Adrenal gland (tissue), 12 donors: ENCODE data around the gene ZBTB44. TPM values are rescaled to one million over a fixed set of nuclear protein-coding genes. Genes with fewer than 3 reads are reported as not detected.

ENCODE experiments used
- DNase-seq, 7 donors: peaks; one replicate each; pipeline ENCODE4 v3.0.0-alpha.2; 2019 to 2020
- H3K27ac ChIP-seq, 5 donors: fragments of 200-600 bp; sonication (generic) in 4 of 5; 1 replicate in 3 of 5; 2 replicates in 2 of 5; pipeline versions ENCODE4 v1.5.1 to v1.8.0; 2016 to 2020; ENCODE audit warnings: mild to moderate bottlenecking in 1 of 5
- H3K27me3 ChIP-seq: fragments of 200-600 bp; 2 replicates; pipeline ENCODE4 v1.8.0; 2021
- H3K36me3 ChIP-seq, 2 donors: fragments of 200-600 bp; replicated peaks in 1 of 2; 1 replicate in 1 of 2; 2 replicates in 1 of 2; pipeline versions ENCODE4 v1.5.1 to v1.8.0; 2018 to 2022
- H3K4me1 ChIP-seq, 2 donors: fragments of 200-600 bp; replicated peaks in 1 of 2; 1 replicate in 1 of 2; 2 replicates in 1 of 2; pipeline versions ENCODE4 v1.5.1 to v1.8.0; 2018 to 2021
- H3K4me3 ChIP-seq, 4 donors: fragments of 200-600 bp; sonication (generic) in 3 of 4; one replicate each; pipeline ENCODE4 v1.5.1; 2016 to 2018
- H3K9me3 ChIP-seq, 3 donors: fragments of 200-600 bp; sonication (generic) in 1 of 3; replicated peaks in 1 of 3; 1 replicate in 2 of 3; 2 replicates in 1 of 3; pipeline versions ENCODE4 v1.5.1 to v1.8.0; 2016 to 2021
- POLR2A ChIP-seq, 2 donors: fragments of 450-650 bp; IDR thresholded peaks; one replicate each; pipeline ENCODE4 v1.6.1; 2017; ENCODE audit warnings: antibody characterized with exemption in 2 of 2, mild to moderate bottlenecking in 2 of 2, moderate library complexity in 1 of 2
- WGBS, 4 donors: extraction: QIAGEN DNeasy Blood & Tissue Kit in 2 of 4; methylation state at CpG; one replicate each; pipeline versions ENCODE4 v1.1.5 to v1.1.7; 2013 to 2017; 5-methylcytosine and 5-hydroxymethylcytosine counted together
- intact Hi-C, 2 donors: fragments of 100-400 bp; cut with DNase I; formaldehyde crosslinking; loops; one replicate each; pipeline versions ENCODE4 v1.14.1 to v1.15.0; 2022 to 2023
- polyA plus RNA-seq, 3 donors: library from polyadenylated mRNA; stranded (reverse); fragments of 200-250 nt in 2 of 3; fragments of 350-450 nt in 1 of 3; fragmentation: Illumina TruSeq in 1 of 3; extraction: RNeasy Lipid Tissue Mini Kit (QIAGEN cat#74804) in 1 of 3; gene quantifications; one replicate each; pipeline ENCODE4 v1.2.3, GENCODE V29; 2013 to 2014
- total RNA-seq, 9 donors: library from RNA; depleted of rRNA in 4 of 9; stranded (reverse); fragments of >200 nt in 4 of 9; fragments of 120-200 nt in 1 of 9; fragmentation: NEBNext Ultra II Directional in 1 of 9; extraction: Animal tissue kit (Norgen Biotek cat#: 25700) in 1 of 9; gene quantifications; one replicate each; pipeline versions ENCODE4 v1.1.0 to v1.2.4, GENCODE V29; 2013 to 2023
- TF ChIP-seq, protein P1 (sequence below), 6 experiments: fragments of 450-650 bp in 4 of 6; fragments of 200-600 bp in 2 of 6; sonication (generic) in 1 of 6; IDR thresholded peaks; 1 replicate in 5 of 6; 2 replicates in 1 of 6; pipeline versions ENCODE4 v1.5.1 to v1.8.0; 2016 to 2021; ENCODE audit warnings: antibody characterized with exemption in 6 of 6, mild to moderate bottlenecking in 2 of 6, moderate library complexity in 1 of 6
- donor health status: healthy with polysubstance abuse.
- donor health status: Bipolar disorder and iron deficiency.
- donor health status: DM: yes; HTN: yes; CAD: no.
- donor health status: DM: no; HTN: no; CAD: no.
- donor health status: DM: no; HTN: no; CAD: no.
- donor health status: DM: yes; HTN: yes; CAD: no.

ZBTB44 gene
- total and polyA plus RNA-seq, 12 donors = 10.1 to 94.3 (median 39.6) TPM

DNA sequence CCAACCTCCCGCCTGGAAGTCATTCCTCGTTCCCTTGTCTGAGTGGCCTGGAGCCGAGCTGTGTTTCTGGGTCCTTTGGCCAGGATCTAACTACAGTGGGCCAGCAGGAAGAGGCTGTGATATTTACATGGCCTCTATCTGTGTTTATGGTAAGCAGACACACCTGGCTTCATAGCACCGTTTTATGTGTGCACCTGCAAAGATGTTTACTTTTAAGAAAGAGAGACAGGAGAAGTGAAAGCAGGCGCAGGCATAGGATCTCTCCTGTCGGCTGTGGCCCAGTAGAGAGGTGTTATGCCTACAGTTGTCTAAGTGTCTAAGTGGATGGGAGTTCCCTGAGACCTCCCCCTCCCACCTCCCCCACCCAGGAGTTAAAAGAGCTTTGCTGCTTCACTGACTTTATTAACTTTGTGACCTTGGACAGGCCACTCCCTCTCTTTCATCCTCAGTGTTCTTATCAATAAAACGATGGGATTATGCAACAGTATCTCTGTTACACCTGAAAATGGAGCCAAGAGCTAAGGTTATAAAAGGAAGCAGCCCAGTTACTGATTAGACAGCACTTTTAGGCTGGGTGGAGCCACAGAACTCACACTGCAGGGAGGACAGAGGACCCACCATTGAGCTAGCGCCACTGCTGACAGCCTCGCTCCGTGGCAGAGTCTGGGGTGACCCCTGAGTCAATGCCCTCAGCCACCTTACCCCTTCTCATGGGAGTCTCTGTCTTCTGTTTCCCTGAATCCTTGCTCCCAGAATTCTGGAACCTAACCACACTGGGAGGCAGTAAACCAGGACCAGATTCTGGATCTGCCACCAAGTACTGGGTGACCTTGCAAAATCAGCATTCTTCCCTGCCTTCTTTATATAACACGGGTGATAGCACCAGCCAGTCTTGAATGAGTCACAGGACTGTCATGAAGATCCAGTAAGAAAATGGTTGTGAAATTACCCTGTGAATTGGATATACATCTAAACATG lies 133.1 kb downstream of the ZBTB44 start:
- WGBS, 4 donors = 39 to 54% (median 47%) methylated on average over 6 to 11 of the region's 11 CpGs
- peaks cover 27 to 28% of the 10 kb centered on the region in 2 donors for H3K4me1 ChIP-seq
- H3K27me3 ChIP-seq = no peaks in the 10 kb centered on the region
- no peak overlapping the region for H3K4me3 ChIP-seq
- DNase-seq = peak; percentile 46 to 85 (median 80)
- H3K36me3 ChIP-seq = no peaks in the 10 kb centered on the region
- peak overlapping the region; percentile 65 to 94 (median 79) for H3K27ac ChIP-seq
- intact Hi-C loops = no loop called here
- no peaks in the 10 kb centered on the region for H3K9me3 ChIP-seq
- peak; percentile 26 to 80 for TF ChIP-seq POLR2A (IDR thresholded peaks at IDR 0.05)
- TF ChIP-seq, protein P1, sequence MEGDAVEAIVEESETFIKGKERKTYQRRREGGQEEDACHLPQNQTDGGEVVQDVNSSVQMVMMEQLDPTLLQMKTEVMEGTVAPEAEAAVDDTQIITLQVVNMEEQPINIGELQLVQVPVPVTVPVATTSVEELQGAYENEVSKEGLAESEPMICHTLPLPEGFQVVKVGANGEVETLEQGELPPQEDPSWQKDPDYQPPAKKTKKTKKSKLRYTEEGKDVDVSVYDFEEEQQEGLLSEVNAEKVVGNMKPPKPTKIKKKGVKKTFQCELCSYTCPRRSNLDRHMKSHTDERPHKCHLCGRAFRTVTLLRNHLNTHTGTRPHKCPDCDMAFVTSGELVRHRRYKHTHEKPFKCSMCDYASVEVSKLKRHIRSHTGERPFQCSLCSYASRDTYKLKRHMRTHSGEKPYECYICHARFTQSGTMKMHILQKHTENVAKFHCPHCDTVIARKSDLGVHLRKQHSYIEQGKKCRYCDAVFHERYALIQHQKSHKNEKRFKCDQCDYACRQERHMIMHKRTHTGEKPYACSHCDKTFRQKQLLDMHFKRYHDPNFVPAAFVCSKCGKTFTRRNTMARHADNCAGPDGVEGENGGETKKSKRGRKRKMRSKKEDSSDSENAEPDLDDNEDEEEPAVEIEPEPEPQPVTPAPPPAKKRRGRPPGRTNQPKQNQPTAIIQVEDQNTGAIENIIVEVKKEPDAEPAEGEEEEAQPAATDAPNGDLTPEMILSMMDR (IDR thresholded peaks at IDR 0.05) = no peak

DNA sequence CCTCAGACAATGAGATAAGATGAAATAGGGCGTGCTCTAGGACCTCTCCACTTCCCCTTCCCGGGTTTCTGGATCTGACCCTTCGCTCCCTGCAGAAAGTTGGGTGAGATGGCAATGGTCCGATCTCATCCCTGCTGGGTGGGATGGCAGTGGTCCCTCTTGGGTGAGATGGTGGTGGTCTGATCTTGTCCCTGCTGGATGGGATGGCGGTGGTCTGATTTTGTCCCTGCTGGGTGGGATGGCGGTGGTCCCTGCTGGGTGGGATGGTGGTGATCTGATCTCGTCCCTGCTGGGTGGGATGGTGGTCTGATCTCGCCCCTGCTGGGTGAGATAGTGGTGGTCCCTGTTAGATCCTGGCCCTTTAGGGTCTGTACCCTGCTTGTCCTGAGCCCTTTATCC lies 133.8 kb downstream of the ZBTB44 start:
- Histone ChIP-seq H3K27ac (peak overlapping the region; percentile 49 to 94 (median 75)), H3K9me3 (no peaks in the 10 kb centered on the region), H3K4me3 (no peak overlapping the region), H3K4me1 (peaks cover 27 to 28% of the 10 kb centered on the region in 2 donors), H3K36me3 (no peaks in the 10 kb centered on the region), H3K27me3 (no peaks in the 10 kb centered on the region)
- intact Hi-C loops = no loop called here
- TF ChIP-seq, protein P1 (IDR thresholded peaks at IDR 0.05) = no peak
- no peak for TF ChIP-seq POLR2A (IDR thresholded peaks at IDR 0.05)
- no peak for DNase-seq
- 53 to 70% (median 70%) methylated on average over 4 to 8 of the region's 8 CpGs for WGBS, 4 donors

DNA sequence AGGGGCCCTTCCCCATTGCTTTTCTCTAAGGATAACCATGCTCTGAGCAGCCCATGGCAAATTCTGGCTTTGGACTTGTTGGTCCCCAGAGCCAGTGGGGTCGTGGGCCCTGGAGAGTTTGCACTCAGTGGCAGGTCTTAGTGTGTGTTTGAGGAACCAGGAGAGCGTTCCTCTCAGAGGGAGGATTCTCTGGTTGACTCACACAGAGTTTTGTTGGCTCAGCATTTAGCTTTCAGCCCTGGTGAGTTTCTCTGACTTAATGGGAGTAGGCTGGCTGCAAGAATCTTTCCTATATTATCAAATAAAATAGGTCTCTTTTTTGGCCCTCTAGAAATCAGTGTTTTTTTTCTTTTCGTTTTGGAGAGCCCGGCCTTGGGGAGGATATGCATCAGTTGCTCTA lies 134.2 kb downstream of the ZBTB44 start:
- no peaks in the 10 kb centered on the region for H3K9me3 ChIP-seq
- H3K4me3 ChIP-seq = no peak overlapping the region
- H3K27ac ChIP-seq = peak overlapping the region in 4 of 5 donors; percentile 65 to 94 (median 78)
- 33 to 37% (median 36%) methylated on average over 4 of the region's 4 CpGs for WGBS, 4 donors
- H3K36me3 ChIP-seq = no peaks in the 10 kb centered on the region
- H3K27me3 ChIP-seq = no peaks in the 10 kb centered on the region
- intact Hi-C loops = no loop called here
- TF ChIP-seq, protein P1 (IDR thresholded peaks at IDR 0.05) = no peak
- TF ChIP-seq POLR2A (IDR thresholded peaks at IDR 0.05) = peak in 1 of 2 donors; percentile 15
- peaks cover 27 to 28% of the 10 kb centered on the region in 2 donors for H3K4me1 ChIP-seq
- peak in 6 of 7 donors; percentile 49 to 63 (median 56) for DNase-seq
